Activated CD4-positive, alpha-beta T cell treated with anti-CD3 and anti-CD28 coated beads, Interleukin-2, amount 10 ng/mL, durations not matched to agents 24 days and 14 days (primary cell): Measurements from ENCODE around the gene HS6ST2. TPM values are rescaled to one million over a fixed set of nuclear protein-coding genes. Genes with fewer than 3 reads are reported as not detected.
A peak's percentile ranks its signal among the peaks of the same experiment; 100 is the strongest.
"Not testable (repeated sequence)": the region's sequence is repeated elsewhere in the genome, so short reads cannot be mapped to it uniquely, and the experiment has no call there.

ENCODE experiments used
- DNase-seq: peaks from one replicate; pipeline ENCODE4 v3.0.0; 2022
- H3K27ac Mint-ChIP-seq: one replicate; pipeline ENCODE4 v1.8.0; 2022; ENCODE audit warnings: mild to moderate bottlenecking, mixed read lengths
- H3K27me3 Mint-ChIP-seq: one replicate; pipeline ENCODE4 v1.8.0; 2022; ENCODE audit warnings: mixed read lengths
- H3K36me3 Mint-ChIP-seq: one replicate; pipeline ENCODE4 v1.8.0; 2022; ENCODE audit warnings: low read depth, mild to moderate bottlenecking, mixed read lengths
- H3K4me1 Mint-ChIP-seq: one replicate; pipeline ENCODE4 v1.8.0; 2021; ENCODE audit warnings: mixed read lengths
- H3K4me3 Mint-ChIP-seq: one replicate; pipeline ENCODE4 v1.8.0; 2022; ENCODE audit warnings: mild to moderate bottlenecking, moderate library complexity, mixed read lengths
- H3K9me3 Mint-ChIP-seq: one replicate; pipeline ENCODE4 v1.8.0; 2021; ENCODE audit warnings: mixed read lengths
- intact Hi-C: fragments of 100-400 bp; cut with micrococcal nuclease; formaldehyde crosslinking; loops from one replicate; pipeline ENCODE4 v1.15.1; 2023
- total RNA-seq: library from RNA; stranded (reverse); gene quantifications from 2 replicates; pipeline ENCODE4 v1.2.3, GENCODE V29; 2022

The HS6ST2 gene
- total RNA-seq, 1 donor from 2014 or later = 1.2 TPM

DNA sequence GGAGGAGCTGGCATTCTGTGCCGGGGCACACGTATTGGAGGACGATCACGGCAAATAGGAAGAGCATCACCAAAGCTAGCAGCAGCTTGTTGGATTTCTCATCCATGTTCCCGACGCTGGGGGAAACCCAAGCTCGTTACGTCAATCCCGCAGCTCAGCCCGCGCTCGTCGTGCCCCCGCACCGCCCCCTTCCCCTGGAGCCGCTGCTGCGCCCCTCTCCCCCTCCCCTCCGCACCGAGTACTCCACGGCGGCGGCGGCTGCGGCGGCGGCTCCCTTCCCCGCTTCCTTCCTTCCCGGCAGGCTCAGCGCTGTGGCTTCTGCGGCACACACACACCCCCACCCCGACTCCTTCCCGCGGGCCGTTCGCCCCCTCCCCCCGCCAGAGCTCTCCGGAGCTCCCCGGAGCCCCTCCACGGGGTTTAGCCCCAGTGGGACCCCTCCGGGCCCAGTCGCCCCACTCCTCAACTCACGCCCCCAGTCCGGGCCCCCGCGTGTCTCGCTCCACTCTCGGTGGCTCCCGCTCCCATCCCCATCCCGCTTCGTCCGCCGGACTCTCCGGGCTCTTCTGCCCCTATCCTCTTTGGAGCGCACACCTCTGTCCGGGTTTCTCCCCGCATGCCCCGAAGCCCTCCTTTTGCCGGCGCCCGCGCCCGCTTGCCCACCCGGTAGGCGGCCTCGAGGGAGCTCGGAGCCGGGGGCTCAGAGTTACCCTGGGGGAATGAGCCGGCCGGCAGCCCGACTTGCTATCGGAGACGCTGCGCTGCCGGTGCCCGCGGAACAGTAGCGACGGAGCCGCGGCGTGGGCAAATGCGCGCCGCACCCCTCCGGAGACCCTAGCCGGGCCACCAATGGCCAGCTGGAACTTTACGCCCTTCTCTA lies 978 bp downstream of the HS6ST2 start:
- Mint-ChIP-seq H3K36me3 (no peaks in the 10 kb centered on the region), H3K27ac (peak overlapping the region; percentile 74), H3K4me3 (peak overlapping the region; percentile 79), H3K27me3 (peaks cover 44% of the 10 kb centered on the region), H3K9me3 (no peaks in the 10 kb centered on the region), H3K4me1 (peaks cover 3% of the 10 kb centered on the region)
- peak; percentile 58 for DNase-seq
- intact Hi-C loops = loop anchor here (5.0 kb wide), 1 partner anchor 215 kb away; no protein-coding TSS in a partner anchor

DNA sequence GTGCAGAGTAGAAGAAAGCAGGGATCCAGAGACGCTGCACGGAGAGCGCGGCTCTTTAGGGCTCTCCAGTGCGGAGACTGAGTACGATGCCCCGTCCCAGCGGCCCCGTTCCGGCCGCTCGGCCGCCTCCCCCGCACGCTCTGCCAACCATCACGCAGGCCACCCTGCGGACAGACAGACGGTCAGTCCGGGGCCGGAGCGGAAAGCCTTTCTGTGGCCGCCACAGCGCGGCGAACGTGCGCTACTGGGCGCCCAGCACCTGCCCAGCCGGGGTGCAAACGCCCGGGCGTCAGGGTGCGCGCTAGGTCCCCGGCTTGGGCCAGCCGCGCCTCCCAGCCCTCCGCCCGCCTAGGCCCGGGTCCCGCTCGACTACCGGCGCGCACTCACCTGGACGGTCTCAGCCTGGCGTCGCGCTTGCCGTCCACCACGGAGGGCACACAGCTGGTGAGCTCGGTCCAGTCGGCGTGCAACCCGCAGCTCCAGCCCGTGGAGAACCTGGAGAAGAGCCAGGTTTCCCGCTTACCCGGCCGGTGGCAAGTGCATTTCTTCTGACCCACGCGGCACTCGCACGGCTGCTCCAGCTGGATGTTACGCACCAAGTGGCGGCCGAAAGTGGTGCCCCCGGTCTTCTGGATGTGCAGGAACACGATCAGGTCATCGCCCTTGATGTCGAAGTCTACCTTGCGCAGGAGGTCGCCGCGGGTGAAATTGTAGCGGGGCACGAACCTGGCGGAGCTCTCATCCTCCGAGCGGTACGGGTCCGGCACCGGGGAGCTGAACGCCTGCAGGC lies 1.8 kb downstream of the HS6ST2 start:
- Mint-ChIP-seq H3K9me3 (no peaks in the 10 kb centered on the region), H3K36me3 (no peaks in the 10 kb centered on the region), H3K4me1 (peaks cover 3% of the 10 kb centered on the region), H3K4me3 (peak overlapping the region; percentile 79), H3K27ac (no peak overlapping the region), H3K27me3 (peaks cover 47% of the 10 kb centered on the region)
- no peak for DNase-seq
- intact Hi-C loops = loop anchor here (5.0 kb wide), 1 partner anchor 214 kb away; no protein-coding TSS in a partner anchor

- intact Hi-C loops = loop anchor here (5.0 kb wide), 1 partner anchor 213 kb away; no protein-coding TSS in a partner anchor
- Mint-ChIP-seq H3K27me3 (peaks cover 53% of the 10 kb centered on the region), H3K27ac (no peak overlapping the region), H3K4me1 (peaks cover 3% of the 10 kb centered on the region), H3K36me3 (no peaks in the 10 kb centered on the region), H3K4me3 (peak overlapping the region; percentile 62), H3K9me3 (no peaks in the 10 kb centered on the region)
- DNase-seq = no peak
These were observed 2.7 kb downstream of the HS6ST2 start for GRCh38 chrX:132955690-132956089.

GRCh38 chrX:132954323-132954722 lies 4.1 kb downstream of the HS6ST2 start:
- intact Hi-C loops = no loop called here

GRCh38 chrX:132953354-132953753 lies 5.1 kb downstream of the HS6ST2 start:
- intact Hi-C loops = no loop called here
- DNase-seq = no peak
- Mint-ChIP-seq H3K4me3 (no peak overlapping the region), H3K36me3 (no peaks in the 10 kb centered on the region), H3K27ac (no peak overlapping the region), H3K4me1 (peaks cover 3% of the 10 kb centered on the region), H3K27me3 (peaks cover 49% of the 10 kb centered on the region), H3K9me3 (no peaks in the 10 kb centered on the region)

More at GRCh38 chrX:132954323-132954722, 4.1 kb downstream of the HS6ST2 start:
- H3K27ac Mint-ChIP-seq = no peak overlapping the region
- no peaks in the 10 kb centered on the region for H3K9me3 Mint-ChIP-seq
- H3K27me3 Mint-ChIP-seq = peaks cover 57% of the 10 kb centered on the region
- H3K36me3 Mint-ChIP-seq = no peaks in the 10 kb centered on the region
- H3K4me3 Mint-ChIP-seq = no peak overlapping the region
- no peak for DNase-seq
- H3K4me1 Mint-ChIP-seq = peaks cover 3% of the 10 kb centered on the region

DNA sequence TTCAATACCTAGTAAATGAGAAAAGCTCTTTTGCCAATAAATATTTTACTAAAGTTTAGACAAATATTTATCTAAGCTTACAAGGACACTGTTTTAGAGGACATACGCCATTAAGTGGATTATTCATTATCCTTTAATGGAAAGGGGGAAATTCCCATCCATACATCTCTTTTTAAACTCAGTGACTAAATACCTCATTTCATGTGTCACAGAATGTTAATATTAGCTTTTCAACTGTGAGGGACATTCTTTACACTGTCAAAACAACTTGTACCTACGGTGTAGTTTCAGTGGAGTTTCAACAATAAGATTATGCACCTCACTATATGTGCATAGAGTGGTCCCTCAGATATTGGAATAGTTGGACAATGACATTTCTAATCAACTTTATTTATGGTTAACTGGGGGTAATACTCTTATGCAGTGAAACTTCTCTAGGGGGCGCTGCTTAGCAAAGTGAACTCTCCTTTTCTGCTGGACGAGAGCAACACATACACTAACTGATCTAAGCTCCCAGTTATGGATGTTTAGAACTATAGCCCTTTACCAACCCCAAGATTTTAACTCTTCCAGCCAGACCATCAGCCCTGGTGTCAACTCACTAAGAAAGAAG lies 9.7 kb downstream of the HS6ST2 start:
- Mint-ChIP-seq H3K4me1 (no peaks in the 10 kb centered on the region), H3K9me3 (no peaks in the 10 kb centered on the region), H3K27ac (no peak overlapping the region), H3K4me3 (no peak overlapping the region), H3K27me3 (peaks cover 24% of the 10 kb centered on the region), H3K36me3 (no peaks in the 10 kb centered on the region)
- DNase-seq = no peak
- intact Hi-C loops = no loop called here

DNA sequence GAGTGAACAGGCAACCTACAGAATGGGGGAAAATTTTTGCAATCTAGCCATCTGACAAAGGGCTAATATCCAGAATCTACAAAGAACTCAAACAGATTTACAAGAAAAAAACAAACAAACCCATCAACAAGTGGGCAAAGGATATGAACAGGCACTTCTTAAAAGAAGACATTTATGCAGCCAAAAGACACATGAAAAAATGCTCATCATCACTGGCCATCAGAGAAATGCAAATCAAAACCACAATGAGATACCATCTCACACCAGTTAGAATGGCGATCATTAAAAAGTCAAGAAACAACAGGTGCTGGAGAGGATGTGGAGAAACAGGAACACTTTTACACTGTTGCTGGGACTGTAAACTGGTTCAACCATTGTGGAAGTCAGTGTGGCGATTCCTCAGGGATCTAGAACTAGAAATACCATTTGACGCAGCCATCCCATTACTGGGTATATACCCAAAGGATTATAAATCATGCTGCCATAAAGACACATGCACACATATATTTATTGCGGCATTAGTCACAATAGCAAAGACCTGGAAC lies 13.3 kb downstream of the HS6ST2 start:
- H3K27me3 Mint-ChIP-seq, H3K9me3 Mint-ChIP-seq, H3K36me3 Mint-ChIP-seq, H3K4me1 Mint-ChIP-seq, H3K4me3 Mint-ChIP-seq, DNase-seq, H3K27ac Mint-ChIP-seq, intact Hi-C loops: not testable (repeated sequence)

DNA sequence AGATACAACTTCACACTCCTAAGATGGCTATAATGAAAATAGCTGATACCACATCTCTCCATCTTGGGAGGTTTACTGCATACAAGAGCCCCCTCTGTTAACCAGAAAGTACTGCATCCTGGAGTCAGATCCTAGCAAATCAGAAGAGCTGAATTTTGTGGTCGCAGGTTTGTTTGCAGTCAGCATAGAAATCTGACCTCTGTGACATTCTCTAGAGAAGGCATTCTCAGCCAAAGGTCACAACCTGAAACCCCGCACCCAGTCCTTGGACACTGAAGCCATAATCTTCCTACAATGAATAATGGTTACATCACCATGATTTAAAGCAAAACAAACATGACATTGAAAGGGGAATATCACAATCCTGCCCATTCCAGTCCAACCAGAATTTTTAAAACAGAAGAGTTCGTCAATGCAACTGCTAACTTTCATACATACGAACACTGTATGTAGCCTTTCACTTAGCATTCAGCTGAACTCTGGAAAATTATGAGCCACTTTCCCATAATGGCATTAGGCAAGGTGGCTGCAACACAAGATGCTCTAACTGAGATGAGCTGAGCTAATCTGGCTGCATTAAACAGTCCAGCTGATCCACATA lies 17.6 kb downstream of the HS6ST2 start:
- no peaks in the 10 kb centered on the region for H3K36me3 Mint-ChIP-seq
- intact Hi-C loops = no loop called here
- no peak overlapping the region for H3K27ac Mint-ChIP-seq
- no peak overlapping the region for H3K4me3 Mint-ChIP-seq
- no peaks in the 10 kb centered on the region for H3K9me3 Mint-ChIP-seq
- no peaks in the 10 kb centered on the region for H3K4me1 Mint-ChIP-seq
- no peak for DNase-seq
- no peaks in the 10 kb centered on the region for H3K27me3 Mint-ChIP-seq

- Mint-ChIP-seq H3K9me3 (no peaks in the 10 kb centered on the region), H3K4me3 (no peak overlapping the region), H3K27me3 (peaks cover 6% of the 10 kb centered on the region), H3K27ac (no peak overlapping the region), H3K4me1 (no peaks in the 10 kb centered on the region), H3K36me3 (no peaks in the 10 kb centered on the region)
- DNase-seq = no peak
- intact Hi-C loops = no loop called here
These were observed 25.3 kb downstream of the HS6ST2 start for GRCh38 chrX:132933170-132933569.

- no peaks in the 10 kb centered on the region for H3K36me3 Mint-ChIP-seq
- H3K4me1 Mint-ChIP-seq = no peaks in the 10 kb centered on the region
- H3K27me3 Mint-ChIP-seq = no peaks in the 10 kb centered on the region
- H3K9me3 Mint-ChIP-seq = no peaks in the 10 kb centered on the region
- no peak overlapping the region for H3K27ac Mint-ChIP-seq
- no peak overlapping the region for H3K4me3 Mint-ChIP-seq
- DNase-seq = no peak
- intact Hi-C loops = no loop called here
These were observed 34.0 kb downstream of the HS6ST2 start for GRCh38 chrX:132924426-132924825.

- intact Hi-C loops = no loop called here
These were observed 39.9 kb downstream of the HS6ST2 start for GRCh38 chrX:132918523-132918922.

GRCh38 chrX:132916349-132916748 lies 42.1 kb downstream of the HS6ST2 start:
- H3K27ac Mint-ChIP-seq = no peak overlapping the region
- DNase-seq = no peak
- intact Hi-C loops = no loop called here
- no peaks in the 10 kb centered on the region for H3K4me1 Mint-ChIP-seq
- H3K36me3 Mint-ChIP-seq = no peaks in the 10 kb centered on the region
- H3K27me3 Mint-ChIP-seq = no peaks in the 10 kb centered on the region
- no peaks in the 10 kb centered on the region for H3K9me3 Mint-ChIP-seq
- no peak overlapping the region for H3K4me3 Mint-ChIP-seq

More at GRCh38 chrX:132918523-132918922, 39.9 kb downstream of the HS6ST2 start:
- H3K9me3 Mint-ChIP-seq = no peaks in the 10 kb centered on the region
- no peak overlapping the region for H3K4me3 Mint-ChIP-seq
- no peaks in the 10 kb centered on the region for H3K36me3 Mint-ChIP-seq
- H3K27me3 Mint-ChIP-seq = no peaks in the 10 kb centered on the region
- DNase-seq = no peak
- no peak overlapping the region for H3K27ac Mint-ChIP-seq
- no peaks in the 10 kb centered on the region for H3K4me1 Mint-ChIP-seq

DNA sequence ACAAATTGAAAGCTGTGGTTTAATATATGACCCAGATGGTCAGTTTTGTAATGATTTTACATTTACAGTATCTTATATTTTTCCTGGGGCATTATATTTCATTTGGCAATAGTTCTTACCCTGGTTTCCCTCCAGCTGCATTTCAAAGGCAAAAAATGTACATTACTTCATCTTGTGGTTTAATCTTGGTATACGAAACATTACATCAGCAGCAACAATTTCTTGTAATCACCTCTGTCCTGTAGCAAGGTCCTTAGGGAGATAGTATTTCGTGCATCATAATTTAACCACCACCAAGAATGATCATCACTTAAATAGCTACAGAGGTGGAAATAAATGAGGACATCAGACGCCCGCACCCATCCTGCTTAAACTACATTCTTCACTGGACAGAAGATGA lies 48.8 kb downstream of the HS6ST2 start:
- no peak overlapping the region for H3K27ac Mint-ChIP-seq
- DNase-seq = no peak
- H3K36me3 Mint-ChIP-seq = no peaks in the 10 kb centered on the region
- no peaks in the 10 kb centered on the region for H3K4me1 Mint-ChIP-seq
- H3K4me3 Mint-ChIP-seq = no peak overlapping the region
- no peaks in the 10 kb centered on the region for H3K9me3 Mint-ChIP-seq
- no peaks in the 10 kb centered on the region for H3K27me3 Mint-ChIP-seq
- intact Hi-C loops = no loop called here
